Kidney (tissue), 14 donors: ENCODE results near the gene LGALS1. TPM values are rescaled to one million over a fixed set of nuclear protein-coding genes. Genes with fewer than 3 reads are reported as not detected.

Experiments used
- DNase-seq, 5 donors: peaks; one replicate each; pipeline ENCODE4 v3.0.0-alpha.2; 2013 to 2020
- FAIRE-seq: peaks from 2 replicates; lab custom pipeline; 2012; peaks lifted over from hg19 to GRCh38; lab: Jason Lieb, UNC
- H3K27ac ChIP-seq, 2 donors: one replicate each; pipeline ENCODE4 v1.7.0; 2013; ENCODE audit warnings: low read depth in 2 of 2, low read length in 2 of 2, inconsistent platforms in 1 of 2
- H3K27me3 ChIP-seq: one replicate; pipeline ENCODE4 v1.7.1; 2013; ENCODE audit warnings: low read length, inconsistent platforms; ENCODE audit not compliant: control insufficient read depth, insufficient read depth
- H3K36me3 ChIP-seq, 3 donors: one replicate each; pipeline versions ENCODE4 v1.7.0 to v1.7.1; 2013; ENCODE audit warnings: low read length in 3 of 3, control low read depth in 1 of 3, inconsistent platforms in 1 of 3; ENCODE audit not compliant: insufficient read depth in 3 of 3, control insufficient read depth in 2 of 3
- H3K4me1 ChIP-seq, 3 donors: one replicate each; pipeline versions ENCODE4 v1.7.0 to v1.7.1; 2013; ENCODE audit warnings: low read length in 3 of 3, inconsistent platforms in 1 of 3, low read depth in 1 of 3; ENCODE audit not compliant: control insufficient read depth in 2 of 3, insufficient read depth in 2 of 3
- H3K4me3 ChIP-seq, 3 donors: one replicate each; pipeline versions ENCODE4 v1.7.0 to v1.8.1; 2013; ENCODE audit warnings: low read length in 3 of 3, control low read depth in 1 of 3, inconsistent platforms in 1 of 3
- H3K9ac ChIP-seq, 3 donors: one replicate each; pipeline versions ENCODE4 v1.7.0 to v1.7.1; 2013; ENCODE audit warnings: low read length in 3 of 3, control low read depth in 1 of 3, inconsistent platforms in 1 of 3
- H3K9me3 ChIP-seq, 3 donors: one replicate each; pipeline versions ENCODE4 v1.7.0 to v1.7.1; 2013; ENCODE audit warnings: low read length in 3 of 3, control low read depth in 1 of 3, inconsistent platforms in 1 of 3; ENCODE audit not compliant: control insufficient read depth in 2 of 3, insufficient read depth in 1 of 3
- CTCF ChIP-seq: IDR thresholded peaks from 3 replicates; pipeline ENCODE4 v1.5.1; 2012; ENCODE audit warnings: mild to moderate bottlenecking, moderate library complexity, borderline replicate concordance; ENCODE audit not compliant: insufficient read depth; ENCODE audit errors: extremely low read depth
- intact Hi-C: fragments of 100-400 bp; cut with DNase I; formaldehyde crosslinking; loops from one replicate; pipeline ENCODE4 v1.11.1; 2022
- polyA plus RNA-seq: library from polyadenylated mRNA; stranded (reverse); fragments of 350-450 nt; fragmentation: Illumina TruSeq; extraction: RNeasy Lipid Tissue Mini Kit (QIAGEN cat#74804); gene quantifications from one replicate; pipeline ENCODE4 v1.2.3, GENCODE V29; 2014; ENCODE audit warnings: low read depth, low replicate concordance; ENCODE audit not compliant: insufficient read depth
- total RNA-seq: library from RNA; stranded (reverse); fragmentation: NEBNext Ultra II Directional; extraction: Animal tissue kit (Norgen Biotek cat#: 25700); gene quantifications from one replicate; pipeline ENCODE4 v1.2.1, GENCODE V29; 2021
- donor health status: control.
- donor health status: control.
- donor health status: control.
- donor health status: control.
- donor health status: control.
- donor health status: DM: yes; HTN: yes; CAD: no.
- donor health status: Normal renal cell carcinoma (clear cell type).

The LGALS1 gene
- total and polyA plus RNA-seq, 2 donors from 2014 or later, result 227 to 496 TPM

GRCh38 chr22:37647317-37647716 is 28.1 kb upstream of the LGALS1 start:
- H3K36me3 ChIP-seq, result no peaks in the 10 kb centered on the region
- intact Hi-C loops, result loop anchor here (10.0 kb wide), 1 partner anchor 147 kb away; no protein-coding TSS in a partner anchor
- no peaks in the 10 kb centered on the region for H3K9me3 ChIP-seq
- DNase-seq (no peak), FAIRE-seq (no peak)
- H3K4me3 ChIP-seq, result no peak overlapping the region
- no peak for TF ChIP-seq CTCF
- H3K9ac ChIP-seq, result no peak overlapping the region
- no peak overlapping the region for H3K27ac ChIP-seq
- H3K27me3 ChIP-seq, result no peaks in the 10 kb centered on the region
- H3K4me1 ChIP-seq, result peaks cover 0 to 2% (median 0%) of the 10 kb centered on the region in 3 donors

GRCh38 chr22:37647928-37648327 is 27.5 kb upstream of the LGALS1 start:
- DNase-seq (no peak), FAIRE-seq (no peak)
- no peak overlapping the region for H3K27ac ChIP-seq
- peaks cover 0 to 2% (median 0%) of the 10 kb centered on the region in 3 donors for H3K4me1 ChIP-seq
- TF ChIP-seq CTCF, result no peak
- no peak overlapping the region for H3K4me3 ChIP-seq
- intact Hi-C loops, result loop anchor here (10.0 kb wide), 1 partner anchor 147 kb away; no protein-coding TSS in a partner anchor
- H3K9ac ChIP-seq, result no peak overlapping the region
- no peaks in the 10 kb centered on the region for H3K27me3 ChIP-seq
- no peaks in the 10 kb centered on the region for H3K36me3 ChIP-seq
- H3K9me3 ChIP-seq, result no peaks in the 10 kb centered on the region

GRCh38 chr22:37650463-37651136 is 24.8 kb upstream of the LGALS1 start:
- Histone ChIP-seq H3K27ac (no peak overlapping the region), H3K9me3 (no peaks in the 10 kb centered on the region), H3K9ac (no peak overlapping the region), H3K4me3 (no peak overlapping the region), H3K27me3 (no peaks in the 10 kb centered on the region), H3K36me3 (no peaks in the 10 kb centered on the region), H3K4me1 (no peaks in the 10 kb centered on the region)
- DNase-seq (no peak), FAIRE-seq (no peak)
- intact Hi-C loops, result no loop called here
- TF ChIP-seq CTCF, result no peak
